H1 (cell line): ENCODE data around the gene ATG16L2. TPM values are rescaled to one million over a fixed set of nuclear protein-coding genes. Genes with fewer than 3 reads are reported as not detected.
A peak's percentile ranks its signal among the peaks of the same experiment; 100 is the strongest.

ENCODE experiments used
- CTCF ChIA-PET: fragments of 300-600 bp; sonication (Branson Sonifier 250); formaldehyde crosslinking; loops from one replicate; lab custom pipeline; 2021; ENCODE audit not compliant: partially characterized antibody; lab: Charles Lee
- POLR2A ChIA-PET: fragments of 300-600 bp; sonication (Branson Sonifier 250); formaldehyde crosslinking; loops from one replicate; lab custom pipeline; 2021; ENCODE audit warnings: inconsistent platforms; ENCODE audit not compliant: partially characterized antibody; lab: Charles Lee
- DNase-seq, 2 experiments: peaks; one replicate each; pipeline versions ENCODE4 v3.0.0 to v3.0.0-alpha.2; 2010 to 2022; ENCODE audit warnings: low spot score in 2 of 2, low read depth in 1 of 2, mixed read lengths in 1 of 2
- FAIRE-seq: peaks from 2 replicates; lab custom pipeline; 2011; peaks lifted over from hg19 to GRCh38; lab: Jason Lieb, UNC
- H2AFZ ChIP-seq: 2 replicates; pipeline ENCODE4 v1.8.1; 2012; ENCODE audit warnings: low read length, inconsistent platforms
- H2AK5ac ChIP-seq: 2 replicates; pipeline ENCODE4 v1.6.1; 2013; ENCODE audit warnings: low read depth, low read length
- H2BK120ac ChIP-seq: replicated peaks from 2 replicates; pipeline ENCODE3; 2013; ENCODE audit warnings: low read depth, low read length, inconsistent platforms
- H2BK12ac ChIP-seq: 2 replicates; pipeline ENCODE4 v1.6.1; 2013; ENCODE audit warnings: low read depth, low read length
- H2BK15ac ChIP-seq: 2 replicates; pipeline ENCODE4 v1.6.1; 2013; ENCODE audit warnings: low read length
- H2BK20ac ChIP-seq: 2 replicates; pipeline ENCODE4 v1.6.1; 2013; ENCODE audit warnings: low read length
- H2BK5ac ChIP-seq: 2 replicates; pipeline ENCODE4 v1.6.1; 2013; ENCODE audit warnings: low read depth, low read length
- H3K14ac ChIP-seq: 2 replicates; pipeline ENCODE4 v1.6.1; 2013; ENCODE audit warnings: inconsistent platforms; ENCODE audit not compliant: insufficient read length
- H3K18ac ChIP-seq: 2 replicates; pipeline ENCODE4 v1.6.1; 2013; ENCODE audit warnings: low read length; ENCODE audit errors: extremely low read depth
- H3K23ac ChIP-seq: 2 replicates; pipeline ENCODE4 v1.6.1; 2013; ENCODE audit warnings: inconsistent platforms; ENCODE audit not compliant: insufficient read length
- H3K23me2 ChIP-seq: 2 replicates; pipeline ENCODE4 v1.6.1; 2013; ENCODE audit warnings: low read depth, low read length
- H3K27ac ChIP-seq: 2 replicates; pipeline ENCODE4 v1.6.1; 2011; ENCODE audit warnings: low read depth, low read length, inconsistent platforms
- H3K27me3 ChIP-seq, 4 experiments: replicated peaks in 1 of 4; 1 replicate in 1 of 4; 2 replicates in 3 of 4; pipeline versions ENCODE4 v1.6.1 to v1.8.1; 2011 to 2013; ENCODE audit warnings: low read length in 3 of 4, mild to moderate bottlenecking in 3 of 4, inconsistent platforms in 2 of 4, mixed read lengths in 2 of 4, moderate library complexity in 1 of 4; ENCODE audit not compliant: control insufficient read depth in 3 of 4, insufficient read depth in 3 of 4; ENCODE audit errors: extremely low read depth in 1 of 4
- H3K36me3 ChIP-seq, 4 experiments: 2 replicates each; pipeline versions ENCODE4 v1.6.1 to v1.8.1; 2011 to 2013; ENCODE audit warnings: mild to moderate bottlenecking in 4 of 4, low read length in 3 of 4, moderate library complexity in 2 of 4, control low read depth in 1 of 4, inconsistent platforms in 1 of 4; ENCODE audit not compliant: insufficient read depth in 4 of 4, control insufficient read depth in 2 of 4
- H3K4ac ChIP-seq: replicated peaks from 2 replicates; pipeline ENCODE3; 2013; ENCODE audit warnings: low read length, low read depth, mixed read lengths, inconsistent platforms; ENCODE audit not compliant: insufficient read length
- H3K4me1 ChIP-seq, 4 experiments: replicated peaks in 1 of 4; 1 replicate in 1 of 4; 2 replicates in 3 of 4; pipeline versions ENCODE4 v1.6.1 to v1.8.1; 2011 to 2013; ENCODE audit warnings: low read length in 3 of 4, inconsistent platforms in 2 of 4, mixed read lengths in 1 of 4; ENCODE audit not compliant: insufficient read depth in 4 of 4, control insufficient read depth in 3 of 4
- H3K4me2 ChIP-seq, 2 experiments: 2 replicates each; pipeline versions ENCODE4 v1.6.1 to v1.8.1; 2011 to 2013; ENCODE audit warnings: low read depth in 2 of 2, low read length in 2 of 2, control low read depth in 1 of 2, inconsistent platforms in 1 of 2, mild to moderate bottlenecking in 1 of 2; ENCODE audit not compliant: insufficient read depth in 1 of 2
- H3K4me3 ChIP-seq, 4 experiments: fragments of 200-600, 300-600 bp in 1 of 4; sonication (generic), shearing (Covaris generic), sonication (Bioruptor Twin) in 1 of 4; 2 replicates each; pipeline versions ENCODE4 v1.5.1 to v1.8.1; 2011 to 2016; ENCODE audit warnings: low read length in 4 of 4, low read depth in 3 of 4, control low read depth in 2 of 4, inconsistent platforms in 2 of 4, mild to moderate bottlenecking in 2 of 4, mixed read lengths in 1 of 4, moderate library complexity in 1 of 4; ENCODE audit not compliant: insufficient read depth in 2 of 4; ENCODE audit errors: extremely low read depth in 1 of 4
- H3K56ac ChIP-seq: replicated peaks from 2 replicates; pipeline ENCODE3; 2013; ENCODE audit warnings: low read depth, mild to moderate bottlenecking, mixed read lengths, low read length, inconsistent platforms; ENCODE audit not compliant: insufficient read length
- H3K79me1 ChIP-seq: 2 replicates; pipeline ENCODE4 v1.6.1; 2013; ENCODE audit warnings: low read depth, low read length, control low read depth
- H3K79me2 ChIP-seq, 2 experiments: 2 replicates each; pipeline versions ENCODE4 v1.6.1 to v1.8.1; 2012 to 2013; ENCODE audit warnings: low read length in 2 of 2, mild to moderate bottlenecking in 2 of 2, inconsistent platforms in 1 of 2; ENCODE audit not compliant: insufficient read depth in 2 of 2, control insufficient read depth in 1 of 2
- H3K9ac ChIP-seq, 4 experiments: replicated peaks in 1 of 4; 1 replicate in 1 of 4; 2 replicates in 3 of 4; pipeline versions ENCODE4 v1.6.1 to v1.8.1; 2011 to 2013; ENCODE audit warnings: low read depth in 3 of 4, low read length in 3 of 4, control low read depth in 2 of 4, mild to moderate bottlenecking in 2 of 4, moderate library complexity in 2 of 4, inconsistent platforms in 1 of 4; ENCODE audit errors: extremely low read depth in 1 of 4
- H3K9me3 ChIP-seq, 2 experiments: 2 replicates each; pipeline versions ENCODE4 v1.6.1 to v1.8.1; 2012 to 2013; ENCODE audit warnings: mild to moderate bottlenecking in 2 of 2, moderate library complexity in 2 of 2, control low read depth in 1 of 2, inconsistent platforms in 1 of 2, low read depth in 1 of 2, low read length in 1 of 2, mixed read lengths in 1 of 2; ENCODE audit not compliant: insufficient read depth in 2 of 2
- H4K20me1 ChIP-seq, 2 experiments: replicated peaks in 1 of 2; 2 replicates each; pipeline versions ENCODE3 to v1.8.1; 2011 to 2013; ENCODE audit warnings: inconsistent platforms in 2 of 2, low read length in 2 of 2, mild to moderate bottlenecking in 1 of 2; ENCODE audit not compliant: insufficient read depth in 2 of 2, control insufficient read depth in 1 of 2
- H4K5ac ChIP-seq: 2 replicates; pipeline ENCODE4 v1.6.1; 2013; ENCODE audit warnings: low read length, low read depth, mixed read lengths, inconsistent platforms; ENCODE audit not compliant: insufficient read length
- H4K8ac ChIP-seq: 2 replicates; pipeline ENCODE4 v1.8.0; 2013; ENCODE audit warnings: mild to moderate bottlenecking, moderate library complexity, low read length, inconsistent platforms; ENCODE audit not compliant: insufficient read depth; ENCODE audit errors: extremely low read depth
- H4K91ac ChIP-seq: replicated peaks from 2 replicates; pipeline ENCODE3; 2013; ENCODE audit warnings: low read length, mixed read lengths, inconsistent platforms; ENCODE audit not compliant: insufficient read length
- CREB1 ChIP-seq: IDR thresholded peaks from 2 replicates; pipeline ENCODE4 v1.6.1; 2012; ENCODE audit warnings: inconsistent platforms
- CTCF ChIP-seq, 3 experiments: IDR thresholded peaks; 1 replicate in 2 of 3; 2 replicates in 1 of 3; pipeline versions ENCODE4 v1.5.1 to v1.6.1; 2011; ENCODE audit warnings: low read length in 3 of 3, mild to moderate bottlenecking in 3 of 3, inconsistent platforms in 2 of 3, low read depth in 1 of 3, moderate library complexity in 1 of 3; ENCODE audit not compliant: insufficient read depth in 1 of 3; ENCODE audit errors: control extremely low read depth in 1 of 3
- EZH2 ChIP-seq: fragments of 200-600 bp; sonication (generic); IDR thresholded peaks from 2 replicates; pipeline ENCODE4 v1.7.1; 2012; ENCODE audit warnings: low read depth, mild to moderate bottlenecking, moderate library complexity, low read length, inconsistent platforms; ENCODE audit not compliant: severe bottlenecking
- RXRA ChIP-seq: IDR thresholded peaks from 2 replicates; pipeline ENCODE4 v1.6.1; 2011; ENCODE audit warnings: low read depth, mild to moderate bottlenecking, low read length, moderate library complexity; ENCODE audit not compliant: insufficient read depth
- WGBS, 2 experiments: shearing (Covaris generic) in 1 of 2; methylation state at CpG; one replicate each; pipeline versions ENCODE4 v1.1.6 to v1.1.7; 2013 to 2015; ENCODE audit warnings: low lambda C conversion rate in 2 of 2, mixed read lengths in 2 of 2, inconsistent platforms in 1 of 2, low coverage in 1 of 2, missing lambda C conversion rate in 1 of 2; ENCODE audit not compliant: insufficient replicate concordance in 2 of 2, insufficient coverage in 1 of 2, insufficient read length in 1 of 2; ENCODE audit errors: extremely low coverage in 1 of 2, missing lambda C conversion rate in 1 of 2; 5-methylcytosine and 5-hydroxymethylcytosine counted together
- polyA plus RNA-seq, 7 experiments: library from polyadenylated mRNA; depleted of rRNA in 3 of 7; stranded (reverse) in 5 of 7; unstranded in 2 of 7; fragments of >200 nt in 5 of 7; fragments of 200-250 nt in 2 of 7; gene quantifications; 1 replicate in 5 of 7; 2 replicates in 1 of 7; 4 replicates in 1 of 7; pipeline versions ENCODE4 v1.2.1 to v1.2.3, GENCODE V29; 2011 to 2013; ENCODE audit warnings: missing spikeins in 2 of 7, mixed read lengths in 2 of 7
- total RNA-seq: library from RNA; stranded (reverse); fragmentation: NEBNext Ultra II Directional; extraction: Animal tissue kit (Norgen Biotek cat#: 25700); gene quantifications from 2 replicates; pipeline ENCODE4 v1.2.1, GENCODE V29; 2021
- TF ChIP-seq, protein P1 (sequence below): IDR thresholded peaks from 2 replicates; pipeline ENCODE4 v1.6.1; 2011; ENCODE audit warnings: low read length, improper control_type of control experiment

Gene ATG16L2
- total and polyA plus RNA-seq, 2 of the 8 experiments (the other 6 are each of a cell fraction or from before 2014, with no cell fraction given) = 11.0 to 18.5 TPM

DNA sequence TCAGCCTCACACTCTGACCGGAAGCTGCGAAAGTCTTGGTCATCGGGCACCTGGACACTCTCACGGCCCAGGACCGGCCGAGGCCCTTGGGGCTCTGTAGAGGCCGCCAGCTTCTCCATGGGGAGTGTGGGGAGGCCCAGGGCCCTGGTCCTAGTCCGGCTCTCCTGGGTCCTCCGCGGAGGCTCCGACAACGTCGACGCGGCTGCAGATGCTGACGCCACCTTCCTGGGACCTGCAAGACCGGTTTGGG lies 33.2 kb upstream of the ATG16L2 start:
- Histone ChIP-seq H4K91ac (peak overlapping the region; percentile 22), H3K23me2 (peaks cover 11% of the 10 kb centered on the region), H3K79me2 (no peaks in the 10 kb centered on the region), H2AFZ (peak overlapping the region; percentile 69; the same call in 1 of the 2 replicates), H3K23ac (no peak overlapping the region), H3K79me1 (peaks cover 7% of the 10 kb centered on the region), H3K4me3 (peak overlapping the region; percentile 42 to 76 (median 56)), H2BK15ac (peak overlapping the region; percentile 72; the same call in 1 of the 2 replicates), H2BK20ac (no peak overlapping the region), H4K8ac (no peak overlapping the region; the same call in 1 of the 2 replicates), H3K9me3 (no peaks in the 10 kb centered on the region), H3K27me3 (peaks cover 0 to 12% (median 6%) of the 10 kb centered on the region in 4 experiments; a peak in 3 of 7 replicates), H2BK120ac (no peak overlapping the region), H3K56ac (no peak overlapping the region), H3K4ac (no peak overlapping the region), H4K5ac (peak overlapping the region; percentile 3), H3K36me3 (no peaks in the 10 kb centered on the region), H3K9ac (no peak overlapping the region), H3K18ac (no peak overlapping the region; the same call in 1 of the 2 replicates), H3K27ac (no peak overlapping the region), H2BK12ac (peak overlapping the region; percentile 68; the same call in 1 of the 2 replicates), H4K20me1 (peaks cover 1 to 3% of the 10 kb centered on the region in 2 experiments), H3K4me2 (peak overlapping the region; percentile 82 to 88), H3K4me1 (peaks cover 5 to 19% (median 13%) of the 10 kb centered on the region in 4 experiments), H2AK5ac (no peak overlapping the region), H3K14ac (no peak overlapping the region), H2BK5ac (no peak overlapping the region)
- peak in 1 of 2 experiments; percentile 63 for DNase-seq
- WGBS, 2 experiments = 15% methylated on average over 15 of the region's 17 CpGs; no CpG with 5 or more reads in 1 of the 2 experiments
- TF ChIP-seq CREB1 (peak; percentile 63), RXRA (no peak), CTCF (IDR thresholded peaks at IDR 0.05; ENCODE audit: control extremely low read depth in 1 of 3, insufficient read depth in 1 of 3, low read depth in 1 of 3, low read length in 3 of 3) (no peak), EZH2 (peak; percentile 41)
- TF ChIP-seq, protein P1, sequence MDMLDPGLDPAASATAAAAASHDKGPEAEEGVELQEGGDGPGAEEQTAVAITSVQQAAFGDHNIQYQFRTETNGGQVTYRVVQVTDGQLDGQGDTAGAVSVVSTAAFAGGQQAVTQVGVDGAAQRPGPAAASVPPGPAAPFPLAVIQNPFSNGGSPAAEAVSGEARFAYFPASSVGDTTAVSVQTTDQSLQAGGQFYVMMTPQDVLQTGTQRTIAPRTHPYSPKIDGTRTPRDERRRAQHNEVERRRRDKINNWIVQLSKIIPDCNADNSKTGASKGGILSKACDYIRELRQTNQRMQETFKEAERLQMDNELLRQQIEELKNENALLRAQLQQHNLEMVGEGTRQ = no peak
- FAIRE-seq = no peak
- ChIA-PET POLR2A (interaction anchor here (0.6 to 1.3 kb wide), 3 partner anchors 11 to 40 kb away, joined by 3 to 6 read pairs (median 3); partner anchors contain the start of gene STARD10), CTCF (interaction anchor here (0.7 to 2.4 kb wide), 4 partner anchors 12 to 97 kb away, joined by 3 to 33 read pairs (median 6); partner anchors contain the start of gene STARD10)
